ENCODE measurements around the gene SLC48A1.

The SLC48A1 gene

GRCh38 chr12:47763481-47764346 is 9.3 kb upstream of the SLC48A1 start:
- DNase-seq (ENCODE audit: low read depth), result no peak
- no peak overlapping the region for H3K4me3 ChIP-seq (ENCODE audit: control insufficient read depth, low read depth, low read length)
- no peak for TF ChIP-seq CTCF (conservative IDR thresholded peaks at IDR 0.05; ENCODE audit: control insufficient read depth, insufficient read depth, low read depth, low read length)

- no peak for DNase-seq (ENCODE audit: low read depth)
- no peak overlapping the region for H3K4me3 ChIP-seq (ENCODE audit: control insufficient read depth, low read depth, low read length)
- TF ChIP-seq CTCF (conservative IDR thresholded peaks at IDR 0.05; ENCODE audit: control insufficient read depth, insufficient read depth, low read depth, low read length), result no peak
Measured at GRCh38 chr12:47766502-47767215, 6.4 kb upstream of the SLC48A1 start.

- DNase-seq (ENCODE audit: low read depth), result peak; percentile 65
- TF ChIP-seq CTCF (conservative IDR thresholded peaks at IDR 0.05; ENCODE audit: control insufficient read depth, insufficient read depth, low read depth, low read length), result peak; percentile 65
Measured at GRCh38 chr12:47767216-47767724, 5.8 kb upstream of the SLC48A1 start.

GRCh38 chr12:47768323-47768811 is 4.7 kb upstream of the SLC48A1 start:
- no peak overlapping the region for H3K4me3 ChIP-seq (ENCODE audit: control insufficient read depth, low read depth, low read length)
- no peak for DNase-seq (ENCODE audit: low read depth)
- TF ChIP-seq CTCF (conservative IDR thresholded peaks at IDR 0.05; ENCODE audit: control insufficient read depth, insufficient read depth, low read depth, low read length), result no peak

More at GRCh38 chr12:47767216-47767724, 5.8 kb upstream of the SLC48A1 start:
- H3K4me3 ChIP-seq (ENCODE audit: control insufficient read depth, low read depth, low read length), result no peak overlapping the region

- no peak for DNase-seq (ENCODE audit: low read depth)
- H3K4me3 ChIP-seq (ENCODE audit: control insufficient read depth, low read depth, low read length), result no peak overlapping the region
- TF ChIP-seq CTCF (conservative IDR thresholded peaks at IDR 0.05; ENCODE audit: control insufficient read depth, insufficient read depth, low read depth, low read length), result no peak
Measured at GRCh38 chr12:47769234-47770085, 3.6 kb upstream of the SLC48A1 start.

Data from fibroblast of mammary gland (primary cell).